Common myeloid progenitor, CD34-positive (primary cell): ENCODE data around the gene GSTP1.

Experiments
- CTCF ChIA-PET: fragments of 350-600 bp; sonication (Branson Sonifier 250); formaldehyde crosslinking; loops from one replicate; lab custom pipeline; 2021; ENCODE audit warnings: antibody characterized with exemption; lab: Charles Lee
- POLR2A ChIA-PET: fragments of 350-600 bp; sonication (Branson Sonifier 250); formaldehyde crosslinking; loops from one replicate; lab custom pipeline; 2021; ENCODE audit warnings: antibody characterized with exemption; lab: Charles Lee
- DNase-seq, 3 donors: peaks; one replicate each; pipeline versions ENCODE4 v3.0.0 to v3.0.0-alpha.2; 2013
- H3K27ac ChIP-seq, 2 experiments: 1 replicate in 1 of 2; 2 replicates in 1 of 2; pipeline ENCODE4 v1.7.0; 2013; ENCODE audit warnings: inconsistent platforms in 2 of 2, low read length in 2 of 2, mild to moderate bottlenecking in 2 of 2, low read depth in 1 of 2, moderate library complexity in 1 of 2; ENCODE audit not compliant: severe bottlenecking in 2 of 2, insufficient read depth in 1 of 2, poor library complexity in 1 of 2
- H3K27me3 ChIP-seq, 5 experiments: replicated peaks in 2 of 5; 1 replicate in 3 of 5; 2 replicates in 2 of 5; pipeline versions ENCODE4 v1.6.1 to v1.7.0; 2013; ENCODE audit warnings: low read length in 4 of 5, mild to moderate bottlenecking in 2 of 5, moderate library complexity in 2 of 5, inconsistent platforms in 1 of 5; ENCODE audit not compliant: insufficient read depth in 5 of 5, control insufficient read depth in 4 of 5
- H3K36me3 ChIP-seq, 4 experiments: 1 replicate in 2 of 4; 2 replicates in 2 of 4; pipeline versions ENCODE4 v1.6.1 to v1.7.0; 2013; ENCODE audit warnings: low read length in 3 of 4, control low read depth in 1 of 4, mild to moderate bottlenecking in 1 of 4; ENCODE audit not compliant: control insufficient read depth in 4 of 4, insufficient read depth in 4 of 4
- H3K4me1 ChIP-seq, 4 experiments: 1 replicate in 3 of 4; 2 replicates in 1 of 4; pipeline versions ENCODE4 v1.6.1 to v1.7.1; 2013; ENCODE audit warnings: low read length in 3 of 4, mild to moderate bottlenecking in 3 of 4, control low read depth in 1 of 4, inconsistent platforms in 1 of 4, moderate library complexity in 1 of 4; ENCODE audit not compliant: control insufficient read depth in 4 of 4, insufficient read depth in 4 of 4; ENCODE audit errors: control extremely low read depth in 1 of 4
- H3K4me3 ChIP-seq, 7 experiments: 1 replicate in 4 of 7; 2 replicates in 3 of 7; pipeline versions ENCODE4 v1.5.1 to v1.7.0; 2013; ENCODE audit warnings: mild to moderate bottlenecking in 7 of 7, low read length in 6 of 7, moderate library complexity in 6 of 7, inconsistent platforms in 2 of 7, low read depth in 2 of 7, control low read depth in 1 of 7; ENCODE audit not compliant: insufficient read depth in 4 of 7, control insufficient read depth in 1 of 7; ENCODE audit errors: extremely low read depth in 1 of 7
- H3K9me3 ChIP-seq, 5 experiments: 1 replicate in 4 of 5; 2 replicates in 1 of 5; pipeline versions ENCODE4 v1.6.1 to v1.7.1; 2013; ENCODE audit warnings: low read length in 4 of 5, mild to moderate bottlenecking in 2 of 5, inconsistent platforms in 1 of 5, low read depth in 1 of 5, moderate library complexity in 1 of 5; ENCODE audit not compliant: control insufficient read depth in 4 of 5, insufficient read depth in 2 of 5; ENCODE audit errors: control extremely low read depth in 1 of 5
- WGBS: methylation state at CpG from one replicate; pipeline ENCODE4 v1.1.5; 2013; ENCODE audit not compliant: insufficient coverage; 5-methylcytosine and 5-hydroxymethylcytosine counted together

The GSTP1 gene

DNA sequence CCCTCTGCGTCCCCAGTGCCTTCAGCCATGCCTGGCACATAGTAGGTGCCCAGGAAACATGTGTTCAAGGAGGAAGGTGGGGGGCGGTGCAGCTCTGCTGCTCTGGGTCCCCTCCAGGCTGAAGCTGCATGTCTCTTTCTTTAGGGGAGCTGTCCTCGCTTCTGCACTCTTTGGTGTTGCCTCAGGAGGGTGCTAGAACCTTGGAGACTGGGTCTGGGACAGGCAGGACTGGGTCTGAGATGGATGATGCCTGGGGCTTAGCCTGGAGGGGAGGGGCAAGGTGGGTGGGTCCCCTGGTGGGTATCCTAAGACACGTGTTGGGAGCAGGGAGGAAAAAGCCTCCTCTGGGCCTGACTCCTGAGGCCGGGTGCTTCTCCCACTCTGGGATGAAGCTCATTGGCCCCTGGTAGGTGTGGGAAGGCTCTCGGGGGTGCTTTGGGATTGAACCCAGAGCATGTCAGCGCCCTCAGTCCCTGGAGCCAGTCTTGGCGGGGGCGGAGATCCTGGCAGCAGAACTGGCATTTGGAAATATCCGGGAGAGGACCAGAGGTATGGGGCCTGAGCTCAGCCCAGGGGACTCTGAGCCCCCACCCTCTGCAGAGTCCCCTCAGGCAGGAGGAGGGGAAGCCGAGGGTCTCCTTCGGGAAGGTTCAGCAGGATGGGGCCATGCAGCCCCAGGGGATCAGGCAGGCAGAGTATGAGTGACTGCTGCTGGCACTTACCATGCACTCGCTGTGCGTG, 6.7 kb upstream of the GSTP1 start:
- Histone ChIP-seq H3K36me3 (no peaks in the 10 kb centered on the region), H3K4me3 (no peak overlapping the region), H3K27ac (no peak overlapping the region), H3K27me3 (no peaks in the 10 kb centered on the region), H3K9me3 (no peaks in the 10 kb centered on the region), H3K4me1 (peaks cover 7 to 25% (median 20%) of the 10 kb centered on the region in 4 experiments)
- POLR2A ChIA-PET = no interaction called here
- CTCF ChIA-PET = interaction anchor here (1.6 to 5.7 kb wide), 3 partner anchors 38 to 61 kb away, joined by 3 to 29 read pairs (median 4); no protein-coding TSS in a partner anchor
- DNase-seq = peak in 2 of 3 donors; percentile 27 to 45
- 97% methylated on average over 12 of the region's 14 CpGs for WGBS

GRCh38 chr11:67577951-67578350, 5.7 kb upstream of the GSTP1 start:
- no peak for DNase-seq
- no peaks in the 10 kb centered on the region for H3K36me3 ChIP-seq
- H3K27ac ChIP-seq = no peak overlapping the region
- POLR2A ChIA-PET = no interaction called here
- no peaks in the 10 kb centered on the region for H3K27me3 ChIP-seq
- peaks cover 9 to 35% (median 28%) of the 10 kb centered on the region in 4 experiments for H3K4me1 ChIP-seq
- no peaks in the 10 kb centered on the region for H3K9me3 ChIP-seq
- no peak overlapping the region for H3K4me3 ChIP-seq
- CTCF ChIA-PET = interaction anchor here (1.0 to 5.7 kb wide), 5 partner anchors 18 to 187 kb away, joined by 3 to 29 read pairs (median 4); no protein-coding TSS in a partner anchor
- 95% methylated on average over 6 of the region's 6 CpGs for WGBS

DNA sequence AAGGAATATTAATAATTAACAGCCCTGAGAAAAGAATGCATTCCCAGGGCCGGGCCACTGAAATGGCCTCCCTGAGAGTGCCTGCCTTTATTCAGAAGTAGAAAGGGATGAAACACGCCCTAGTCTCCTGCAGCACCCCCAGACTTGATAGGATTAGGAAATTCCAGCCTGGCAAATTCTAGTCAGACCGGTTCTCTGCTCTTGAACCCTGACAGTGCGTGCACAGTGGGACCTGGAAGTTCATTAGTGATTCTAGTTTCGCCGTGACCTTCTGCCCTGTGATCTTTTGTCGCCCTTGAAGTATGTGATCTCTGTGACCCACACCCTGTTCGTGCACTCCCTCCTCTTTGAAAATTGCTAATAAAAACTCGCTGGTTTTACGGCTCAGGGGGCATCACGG, 2.1 kb upstream of the GSTP1 start:
- POLR2A ChIA-PET = no interaction called here
- Histone ChIP-seq H3K4me3 (no peak overlapping the region), H3K36me3 (peaks cover 0 to 20% (median 11%) of the 10 kb centered on the region in 4 experiments), H3K27ac (no peak overlapping the region), H3K4me1 (peaks cover 9 to 57% (median 54%) of the 10 kb centered on the region in 4 experiments), H3K27me3 (no peaks in the 10 kb centered on the region), H3K9me3 (peaks cover 0 to 2% (median 0%) of the 10 kb centered on the region in 5 experiments)
- DNase-seq = no peak
- CTCF ChIA-PET = interaction anchor here (1.8 to 3.5 kb wide), 2 partner anchors 33 to 230 kb away, joined by 5 to 18 read pairs; no protein-coding TSS in a partner anchor
- WGBS = 97% methylated on average over 11 of the region's 11 CpGs

GRCh38 chr11:67582011-67582410, 1.6 kb upstream of the GSTP1 start:
- DNase-seq = no peak
- Histone ChIP-seq H3K4me1 (peaks cover 9 to 60% (median 57%) of the 10 kb centered on the region in 4 experiments), H3K9me3 (peaks cover 0 to 5% (median 0%) of the 10 kb centered on the region in 5 experiments), H3K36me3 (peaks cover 0 to 26% (median 16%) of the 10 kb centered on the region in 4 experiments), H3K27ac (no peak overlapping the region), H3K27me3 (no peaks in the 10 kb centered on the region), H3K4me3 (no peak overlapping the region)
- ChIA-PET CTCF (interaction anchor here (0.9 to 3.7 kb wide), 10 partner anchors 10 to 230 kb away, joined by 3 to 18 read pairs (median 5); partner anchors contain the start of gene NUDT8), POLR2A (no interaction called here)
- no CpG with 5 or more reads among the region's 4 CpGs for WGBS

DNA sequence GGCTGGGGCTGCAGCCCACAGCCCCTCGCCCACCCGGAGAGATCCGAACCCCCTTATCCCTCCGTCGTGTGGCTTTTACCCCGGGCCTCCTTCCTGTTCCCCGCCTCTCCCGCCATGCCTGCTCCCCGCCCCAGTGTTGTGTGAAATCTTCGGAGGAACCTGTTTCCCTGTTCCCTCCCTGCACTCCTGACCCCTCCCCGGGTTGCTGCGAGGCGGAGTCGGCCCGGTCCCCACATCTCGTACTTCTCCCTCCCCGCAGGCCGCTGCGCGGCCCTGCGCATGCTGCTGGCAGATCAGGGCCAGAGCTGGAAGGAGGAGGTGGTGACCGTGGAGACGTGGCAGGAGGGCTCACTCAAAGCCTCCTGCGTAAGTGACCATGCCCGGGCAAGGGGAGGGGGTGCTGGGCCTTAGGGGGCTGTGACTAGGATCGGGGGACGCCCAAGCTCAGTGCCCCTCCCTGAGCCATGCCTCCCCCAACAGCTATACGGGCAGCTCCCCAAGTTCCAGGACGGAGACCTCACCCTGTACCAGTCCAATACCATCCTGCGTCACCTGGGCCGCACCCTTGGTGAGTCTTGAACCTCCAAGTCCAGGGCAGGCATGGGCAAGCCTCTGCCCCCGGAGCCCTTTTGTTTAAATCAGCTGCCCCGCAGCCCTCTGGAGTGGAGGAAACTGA, 731 bp downstream of the GSTP1 start:
- Histone ChIP-seq H3K4me3 (peak overlapping the region; percentile 25 to 84 (median 70)), H3K27me3 (no peaks in the 10 kb centered on the region), H3K36me3 (peaks cover 3 to 33% (median 26%) of the 10 kb centered on the region in 4 experiments), H3K9me3 (peaks cover 0 to 5% (median 0%) of the 10 kb centered on the region in 5 experiments), H3K4me1 (peaks cover 10 to 50% (median 44%) of the 10 kb centered on the region in 4 experiments), H3K27ac (peak overlapping the region; percentile 50 to 83)
- 25% methylated on average over 22 of the region's 33 CpGs for WGBS
- CTCF ChIA-PET = interaction anchor here (0.6 to 3.7 kb wide), 9 partner anchors 11 to 183 kb away, joined by 3 to 18 read pairs (median 5); no protein-coding TSS in a partner anchor
- DNase-seq = peak; percentile 58 to 72 (median 65)
- POLR2A ChIA-PET = interaction anchor here (1.4 kb wide), 1 partner anchor 16 kb away, joined by 6 read pairs; no protein-coding TSS in a partner anchor

GRCh38 chr11:67584881-67585873, 1.6 kb downstream of the GSTP1 start:
- CTCF ChIA-PET = interaction anchor here (0.8 to 3.7 kb wide), 5 partner anchors 10 to 29 kb away, joined by 3 to 18 read pairs (median 8); no protein-coding TSS in a partner anchor
- POLR2A ChIA-PET = no interaction called here
- Histone ChIP-seq H3K9me3 (peaks cover 0 to 5% (median 0%) of the 10 kb centered on the region in 5 experiments), H3K4me3 (peak overlapping the region in 5 of 7 experiments; percentile 61 to 84 (median 82)), H3K27ac (peak overlapping the region in 1 of 2 experiments; percentile 83), H3K27me3 (no peaks in the 10 kb centered on the region), H3K36me3 (peaks cover 5 to 33% (median 26%) of the 10 kb centered on the region in 4 experiments), H3K4me1 (peaks cover 8 to 43% (median 36%) of the 10 kb centered on the region in 4 experiments)
- WGBS = 97% methylated on average over 17 of the region's 21 CpGs
- DNase-seq = peak in 1 of 3 donors; percentile 18
